ENCODE results near the gene NKAIN2.
"Not testable (repeated sequence)": the region's sequence is repeated elsewhere in the genome, so short reads cannot be mapped to it uniquely, and the experiment has no call there.

The NKAIN2 gene

DNA sequence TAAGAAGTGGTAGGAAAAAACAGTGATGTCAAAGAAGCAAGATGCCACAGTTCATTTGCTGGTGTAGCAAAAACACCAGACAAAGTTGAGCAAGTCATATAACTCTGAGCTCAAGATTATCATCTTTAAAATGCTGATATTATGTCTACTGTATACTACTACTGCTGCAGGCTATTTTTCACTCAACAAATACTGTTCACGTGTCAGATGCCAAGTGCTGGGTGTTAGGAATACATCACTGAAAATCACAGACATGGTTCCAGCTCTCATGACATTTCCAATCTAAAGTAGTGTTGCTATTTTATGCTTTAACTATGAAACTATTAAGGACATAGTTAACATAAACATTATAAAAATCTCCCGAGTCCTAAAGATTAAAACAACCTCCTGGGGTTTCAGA is 163.0 kb downstream of the NKAIN2 start:
- in situ Hi-C loops (cut with HindIII; ENCODE audit: low sequenced_read_pairs) = no loop called here
- TF ChIP-seq, protein P1, sequence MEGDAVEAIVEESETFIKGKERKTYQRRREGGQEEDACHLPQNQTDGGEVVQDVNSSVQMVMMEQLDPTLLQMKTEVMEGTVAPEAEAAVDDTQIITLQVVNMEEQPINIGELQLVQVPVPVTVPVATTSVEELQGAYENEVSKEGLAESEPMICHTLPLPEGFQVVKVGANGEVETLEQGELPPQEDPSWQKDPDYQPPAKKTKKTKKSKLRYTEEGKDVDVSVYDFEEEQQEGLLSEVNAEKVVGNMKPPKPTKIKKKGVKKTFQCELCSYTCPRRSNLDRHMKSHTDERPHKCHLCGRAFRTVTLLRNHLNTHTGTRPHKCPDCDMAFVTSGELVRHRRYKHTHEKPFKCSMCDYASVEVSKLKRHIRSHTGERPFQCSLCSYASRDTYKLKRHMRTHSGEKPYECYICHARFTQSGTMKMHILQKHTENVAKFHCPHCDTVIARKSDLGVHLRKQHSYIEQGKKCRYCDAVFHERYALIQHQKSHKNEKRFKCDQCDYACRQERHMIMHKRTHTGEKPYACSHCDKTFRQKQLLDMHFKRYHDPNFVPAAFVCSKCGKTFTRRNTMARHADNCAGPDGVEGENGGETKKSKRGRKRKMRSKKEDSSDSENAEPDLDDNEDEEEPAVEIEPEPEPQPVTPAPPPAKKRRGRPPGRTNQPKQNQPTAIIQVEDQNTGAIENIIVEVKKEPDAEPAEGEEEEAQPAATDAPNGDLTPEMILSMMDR (IDR thresholded peaks at IDR 0.05; ENCODE audit: low read depth, low read length, missing control alignments) = no peak
- H3K4me3 ChIP-seq (ENCODE audit: low read depth, low read length) = no peak overlapping the region
- DNase-seq (ENCODE audit: low read depth) = no peak

DNA sequence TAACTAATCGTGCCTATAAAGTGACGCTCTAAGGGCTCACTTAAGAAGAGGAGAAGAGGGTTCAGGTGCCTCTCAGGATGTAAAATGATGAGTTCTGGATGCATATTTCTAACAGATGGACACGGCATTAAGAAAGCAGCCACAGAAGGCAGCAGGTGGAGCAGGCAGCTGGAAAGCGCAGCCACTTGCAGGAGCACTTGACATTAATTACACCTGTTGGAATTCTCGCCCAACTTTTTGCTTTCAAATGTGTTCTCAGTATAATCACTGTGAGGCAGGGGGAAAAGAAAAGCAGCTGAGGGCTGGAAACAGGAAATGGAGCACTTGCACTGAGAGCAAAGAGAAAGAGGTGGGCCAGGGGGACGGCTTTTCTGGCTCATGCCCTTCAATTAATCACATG is 164.2 kb downstream of the NKAIN2 start:
- no peak for DNase-seq (ENCODE audit: low read depth)
- no peak overlapping the region for H3K4me3 ChIP-seq (ENCODE audit: low read depth, low read length)
- TF ChIP-seq, protein P1 (IDR thresholded peaks at IDR 0.05; ENCODE audit: low read depth, low read length, missing control alignments) = no peak
- in situ Hi-C loops (cut with HindIII; ENCODE audit: low sequenced_read_pairs) = no loop called here

DNA sequence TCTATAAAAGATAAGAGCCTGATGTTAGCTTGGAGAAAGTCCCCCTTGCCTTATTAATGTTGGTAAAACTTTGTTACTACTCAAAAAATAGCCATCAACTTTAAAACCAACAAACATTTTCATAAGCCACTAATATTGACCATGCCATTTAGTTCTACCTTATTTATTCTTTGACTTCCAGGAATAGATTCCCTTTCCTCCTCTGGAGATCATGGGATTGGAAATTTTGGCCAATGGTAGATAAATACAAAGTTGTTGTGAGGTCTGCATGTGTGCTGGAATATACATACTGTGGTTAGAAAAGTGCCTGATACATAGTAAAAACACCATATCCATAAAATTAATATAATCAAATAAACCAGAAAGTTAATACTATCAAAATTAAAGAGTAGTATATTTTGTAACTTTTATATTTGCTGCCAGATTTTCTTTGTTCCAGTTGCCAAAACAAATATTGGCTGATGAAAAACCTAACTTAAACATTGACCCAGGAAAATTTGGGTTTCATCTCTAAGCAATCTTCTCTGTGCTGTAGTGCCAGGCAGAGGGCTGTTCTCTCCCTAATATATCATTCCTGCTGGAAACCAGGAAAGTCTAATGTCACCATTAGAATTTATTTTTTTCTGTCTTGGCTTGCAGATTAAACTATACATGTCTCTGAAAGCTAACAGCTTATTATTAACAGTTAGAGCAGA is 169.1 kb downstream of the NKAIN2 start:
- in situ Hi-C loops (cut with HindIII; ENCODE audit: low sequenced_read_pairs) = no loop called here
- TF ChIP-seq, protein P1 (IDR thresholded peaks at IDR 0.05; ENCODE audit: low read depth, low read length, missing control alignments) = no peak

DNA sequence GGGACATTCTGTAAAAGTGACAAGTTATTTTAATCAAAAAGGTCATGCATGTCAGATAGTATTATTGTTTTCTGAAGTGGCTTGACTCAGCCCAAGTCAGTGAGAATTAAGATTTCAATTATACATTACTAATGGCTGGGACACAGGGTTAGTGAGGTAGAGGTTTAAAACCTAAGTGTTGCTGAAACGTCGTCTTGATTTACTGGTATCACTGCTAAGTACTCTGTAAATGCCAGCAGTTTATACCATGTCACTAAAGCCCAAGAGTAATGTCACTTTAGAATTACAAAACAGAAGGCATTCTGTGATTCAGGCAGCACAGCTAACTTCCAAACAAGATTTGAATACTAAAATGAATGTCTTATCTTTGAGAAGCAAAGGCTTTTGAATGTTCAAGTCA is 176.6 kb downstream of the NKAIN2 start:
- TF ChIP-seq, protein P1 (IDR thresholded peaks at IDR 0.05; ENCODE audit: low read depth, low read length, missing control alignments) = no peak
- DNase-seq (ENCODE audit: low read depth) = no peak
- no peak overlapping the region for H3K4me3 ChIP-seq (ENCODE audit: low read depth, low read length)
- in situ Hi-C loops (cut with HindIII; ENCODE audit: low sequenced_read_pairs) = no loop called here

More for the DNA sequence above, 169.1 kb downstream of the NKAIN2 start:
- DNase-seq (ENCODE audit: low read depth) = no peak
- H3K4me3 ChIP-seq (ENCODE audit: low read depth, low read length) = no peak overlapping the region

DNA sequence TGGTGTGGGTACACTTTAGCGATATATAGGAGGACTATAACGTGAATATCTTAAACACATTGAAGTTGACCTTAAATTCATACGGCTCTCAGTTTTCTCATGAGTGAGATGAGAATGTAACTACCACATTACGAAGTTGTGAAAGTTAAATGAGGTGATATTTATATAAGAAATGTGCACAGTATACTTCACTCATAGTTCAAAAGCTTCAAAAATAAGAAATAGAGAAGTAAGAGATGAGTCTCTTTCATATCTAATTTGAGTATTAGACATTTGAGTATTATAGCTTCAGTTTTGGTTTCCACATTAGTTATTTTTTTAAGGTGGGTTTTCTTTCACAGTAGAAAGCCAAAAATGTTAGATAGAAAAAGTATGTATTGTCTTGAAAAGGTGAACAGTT is 183.3 kb downstream of the NKAIN2 start:
- DNase-seq (ENCODE audit: low read depth) = no peak
- no peak overlapping the region for H3K4me3 ChIP-seq (ENCODE audit: low read depth, low read length)
- in situ Hi-C loops (cut with HindIII; ENCODE audit: low sequenced_read_pairs) = no loop called here
- TF ChIP-seq, protein P1 (IDR thresholded peaks at IDR 0.05; ENCODE audit: low read depth, low read length, missing control alignments) = no peak

DNA sequence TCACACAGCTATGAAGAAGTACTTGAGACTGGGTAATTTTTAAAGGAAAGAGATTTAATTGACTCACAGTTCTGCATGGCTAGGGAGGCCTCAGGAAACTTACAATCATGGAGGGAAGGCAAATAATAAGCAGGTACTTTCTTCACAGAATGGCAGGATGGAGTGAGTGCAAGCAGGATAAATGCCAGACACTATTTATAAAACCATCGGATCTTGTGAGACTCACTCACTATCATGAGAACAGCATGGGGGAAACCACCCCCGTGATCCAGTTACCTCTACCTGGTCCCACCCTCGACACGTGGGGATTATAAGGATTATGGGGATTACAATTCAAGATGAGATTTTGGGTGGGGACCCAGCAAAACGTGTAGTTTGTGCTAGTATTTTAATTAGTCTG is 186.3 kb downstream of the NKAIN2 start:
- in situ Hi-C loops (cut with HindIII; ENCODE audit: low sequenced_read_pairs); H3K4me3 ChIP-seq (ENCODE audit: low read depth, low read length); DNase-seq (ENCODE audit: low read depth): not testable (repeated sequence)

DNA sequence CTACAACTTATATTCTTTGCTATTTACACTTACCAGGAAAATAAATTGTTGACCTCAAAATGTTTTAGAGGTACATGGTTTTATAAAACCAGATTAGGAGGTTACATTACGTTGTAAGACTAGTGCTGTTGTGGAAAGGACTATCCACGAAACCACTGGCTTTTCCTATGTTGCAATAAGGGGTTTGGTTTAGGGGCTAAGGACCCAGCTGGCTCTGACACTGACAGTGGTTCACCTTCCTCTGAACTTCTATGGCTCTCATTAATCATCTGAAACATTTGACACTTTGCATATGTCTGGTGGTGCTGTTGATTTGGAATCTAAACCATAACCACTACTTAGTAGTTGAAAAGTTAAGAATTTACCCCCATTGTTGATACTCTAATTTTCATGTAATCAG is 186.7 kb downstream of the NKAIN2 start:
- TF ChIP-seq, protein P1 (IDR thresholded peaks at IDR 0.05; ENCODE audit: low read depth, low read length, missing control alignments) = no peak
- H3K4me3 ChIP-seq (ENCODE audit: low read depth, low read length) = no peak overlapping the region
- in situ Hi-C loops (cut with HindIII; ENCODE audit: low sequenced_read_pairs) = no loop called here
- DNase-seq (ENCODE audit: low read depth) = no peak
